A549 (cell line): ENCODE results near the gene ZNF264. TPM values are rescaled to one million over a fixed set of nuclear protein-coding genes. Genes with fewer than 3 reads are reported as not detected.
"Not testable (repeated sequence)": the region's sequence is repeated elsewhere in the genome, so short reads cannot be mapped to it uniquely, and the experiment has no call there.

Source experiments
- ATAC-seq, 2 experiments: fragments of 200-7000 bp in 1 of 2; fragments of >200 bp in 1 of 2; cut with Nextera tagmentation in 1 of 2; cut with Tn5 transposase in 1 of 2; 3 replicates each; pipeline versions ENCODE4 v1.8.0 to v1.9.1; 2018 to 2020; ENCODE audit warnings: mild to moderate bottlenecking in 1 of 2, moderate library complexity in 1 of 2
- CTCF ChIA-PET: fragments of 300-600 bp; sonication (Branson Sonifier 250); formaldehyde crosslinking; extraction: SDS; loops from one replicate; lab custom pipeline; 2021; ENCODE audit warnings: antibody characterized with exemption, inconsistent platforms; lab: Yijun Ruan, JAX
- POLR2A ChIA-PET: fragments of 350-600 bp; formaldehyde crosslinking; extraction: SDS; loops from one replicate; lab custom pipeline; 2021; ENCODE audit warnings: antibody characterized with exemption, inconsistent platforms; lab: Yijun Ruan, JAX
- DNase-seq, 2 experiments: peaks; one replicate each; pipeline versions ENCODE4 v3.0.0 to v3.0.0-alpha.2; 2011 to 2016; ENCODE audit warnings: low read depth in 1 of 2, low spot score in 1 of 2
- FAIRE-seq: peaks from 2 replicates; lab custom pipeline; 2011; peaks lifted over from hg19 to GRCh38; lab: Jason Lieb, UNC
- H3K27ac ChIP-seq, 2 experiments: fragments of >200 bp; sonication (Bioruptor Twin); formaldehyde crosslinking; 3 replicates each; pipeline ENCODE4 v1.5.1; 2016 to 2017
- H3K4me1 ChIP-seq: fragments of >200 bp; sonication (Bioruptor Twin); formaldehyde crosslinking; 3 replicates; pipeline ENCODE4 v1.6.1; 2016
- H3K4me2 ChIP-seq: fragments of >200 bp; sonication (Bioruptor Twin); formaldehyde crosslinking; 3 replicates; pipeline ENCODE4 v1.6.1; 2016
- H3K4me3 ChIP-seq: fragments of >200 bp; sonication (Bioruptor Twin); formaldehyde crosslinking; 3 replicates; pipeline ENCODE4 v1.5.1; 2016
- H3K9me3 ChIP-seq: fragments of >200 bp; sonication (Bioruptor Twin); formaldehyde crosslinking; 3 replicates; pipeline ENCODE4 v1.6.1; 2016
- BHLHE40 ChIP-seq: IDR thresholded peaks from 2 replicates; pipeline ENCODE4 v1.6.1; 2012; ENCODE audit warnings: low read depth, low read length, inconsistent platforms
- CEBPB ChIP-seq, 2 experiments: fragments of >200 bp in 1 of 2; sonication (Bioruptor Twin) in 1 of 2; formaldehyde crosslinking in 1 of 2; IDR thresholded peaks; 2 replicates each; pipeline ENCODE4 v1.6.1; 2012 to 2016
- ESRRA ChIP-seq: fragments of 150-350 bp; IDR thresholded peaks from 2 replicates; pipeline ENCODE4 v1.6.1; 2014; ENCODE audit warnings: mild to moderate bottlenecking, low read length, borderline replicate concordance
- JUN ChIP-seq, 2 experiments: fragments of >200 bp; sonication (Bioruptor Twin); formaldehyde crosslinking; IDR thresholded peaks; 2 replicates in 1 of 2; 3 replicates in 1 of 2; pipeline ENCODE4 v1.6.1; 2016 to 2017
- JUNB ChIP-seq: fragments of >200 bp; sonication (Bioruptor Twin); formaldehyde crosslinking; IDR thresholded peaks from 2 replicates; pipeline ENCODE4 v1.6.1; 2016
- KDM1A ChIP-seq: fragments of 200-600 bp; sonication (generic); IDR thresholded peaks from 2 replicates; pipeline ENCODE4 v1.6.1; 2016; ENCODE audit warnings: low read depth, mild to moderate bottlenecking
- MAFK ChIP-seq: fragments of 450-650 bp; IDR thresholded peaks from 2 replicates; pipeline ENCODE4 v1.6.1; 2014; ENCODE audit not compliant: partially characterized antibody
- POLR2AphosphoS2 ChIP-seq: conservative IDR thresholded peaks from 2 replicates; pipeline ENCODE4 v1.6.1; 2012; ENCODE audit warnings: low read length, improper control_type of control experiment, inconsistent platforms
- RAD21 ChIP-seq, 2 experiments: fragments of >200 bp in 1 of 2; sonication (Bioruptor Twin) in 1 of 2; formaldehyde crosslinking in 1 of 2; IDR thresholded peaks in 1 of 2; conservative IDR thresholded peaks in 1 of 2; 2 replicates in 1 of 2; 3 replicates in 1 of 2; pipeline ENCODE4 v1.6.1; 2012 to 2018; ENCODE audit warnings: inconsistent platforms in 1 of 2
- RFX5 ChIP-seq: fragments of 450-650 bp; IDR thresholded peaks from 2 replicates; pipeline ENCODE4 v1.7.1; 2014; ENCODE audit warnings: antibody characterized with exemption, mild to moderate bottlenecking, moderate library complexity
- WGBS: methylation state at CpG from one replicate; pipeline ENCODE4 v1.1.6; 2017; ENCODE audit errors: missing lambda C conversion rate; 5-methylcytosine and 5-hydroxymethylcytosine counted together
- polyA plus RNA-seq, 4 experiments: library from polyadenylated mRNA; depleted of rRNA in 3 of 4; stranded (reverse); fragments of >200 nt; fragmentation: RNase III in 1 of 4; extraction: RNeasy Plus Mini Kit Qiagen cat#74134 plus additional on column Dnase treatment in 1 of 4; gene quantifications; 2 replicates in 3 of 4; 3 replicates in 1 of 4; pipeline ENCODE4 v1.2.3, GENCODE V29; 2011 to 2017
- TF ChIP-seq, protein P1 (sequence below): IDR thresholded peaks from 2 replicates; pipeline ENCODE4 v1.6.1; 2012
- TF ChIP-seq, protein P2 (sequence below): fragments of >200 bp; sonication (Bioruptor Twin); formaldehyde crosslinking; IDR thresholded peaks from 3 replicates; pipeline ENCODE4 v1.5.1; 2016
- TF ChIP-seq, protein P3 (sequence below): IDR thresholded peaks from 2 replicates; pipeline ENCODE4 v1.6.1; 2012; ENCODE audit warnings: low read depth, borderline replicate concordance
- TF ChIP-seq, protein P4 (sequence below): fragments of 150-350 bp; IDR thresholded peaks from 2 replicates; pipeline ENCODE4 v1.6.1; 2014; ENCODE audit warnings: low read depth, mild to moderate bottlenecking, low read length
- TF ChIP-seq, protein P5 (sequence below): fragments of >200 bp; sonication (Bioruptor Twin); formaldehyde crosslinking; IDR thresholded peaks from 3 replicates; pipeline ENCODE4 v1.6.1; 2016

ZNF264 gene
- polyA plus RNA-seq, 2 of the 4 experiments (the other 2 are of a cell fraction), result 3.4 to 9.1 TPM

DNA sequence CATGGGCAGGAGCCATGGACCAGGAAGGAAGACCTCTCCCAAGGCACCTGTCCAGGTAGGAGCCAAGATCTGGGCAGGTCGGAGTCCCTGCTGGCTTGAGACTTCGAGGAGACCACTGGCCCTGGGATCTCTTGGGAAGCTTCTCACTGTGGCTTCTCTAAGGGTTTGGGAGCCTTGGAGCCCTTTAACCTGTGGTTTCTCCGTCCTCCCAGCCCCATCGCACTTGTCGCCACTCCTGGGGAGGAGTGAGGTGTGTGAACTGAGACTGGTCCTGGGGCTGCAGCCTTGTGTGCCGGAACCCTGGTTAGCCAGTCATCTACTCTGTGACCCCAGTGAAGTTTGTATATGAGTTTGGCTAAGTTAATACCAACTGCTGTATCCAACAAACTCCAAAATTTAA is 57.3 kb downstream of the ZNF264 start:
- ATAC-seq, result no peak
- Histone ChIP-seq H3K4me2 (no peak overlapping the region), H3K4me1 (no peaks in the 10 kb centered on the region), H3K27ac (no peak overlapping the region), H3K9me3 (peaks cover 74% of the 10 kb centered on the region), H3K4me3 (no peak overlapping the region)
- FAIRE-seq, result no peak
- 88% methylated on average over 6 of the region's 6 CpGs for WGBS
- no peak for DNase-seq
- CTCF ChIA-PET, result no interaction called here
- TF ChIP-seq JUN (IDR thresholded peaks at IDR 0.05), result no peak
- TF ChIP-seq POLR2AphosphoS2, result no peak
- no peak for TF ChIP-seq KDM1A
- no peak for TF ChIP-seq CEBPB (IDR thresholded peaks at IDR 0.05)
- no peak for TF ChIP-seq RAD21 (conservative IDR thresholded peaks at IDR 0.05 in 1 of 2, IDR thresholded peaks at IDR 0.05 in 1 of 2)
- POLR2A ChIA-PET, result no interaction called here

DNA sequence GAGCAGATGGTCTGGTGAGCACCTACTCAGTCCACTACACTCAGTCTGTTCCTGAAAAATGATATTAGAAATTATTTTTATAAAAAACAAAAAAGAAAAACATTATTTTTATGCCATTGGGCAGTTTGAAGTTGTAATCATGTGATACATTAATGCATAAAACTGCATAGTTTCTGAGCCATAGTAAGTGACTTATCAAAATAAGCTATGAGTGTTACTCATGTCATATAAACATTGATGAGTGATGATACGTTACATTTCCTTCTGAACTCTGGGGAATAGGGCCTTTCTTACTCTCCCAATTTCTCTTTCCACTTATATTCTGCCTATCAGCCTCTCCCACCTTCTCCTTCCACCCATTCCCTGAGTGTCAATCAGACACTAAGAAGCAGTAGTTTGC is 58.0 kb downstream of the ZNF264 start:
- Histone ChIP-seq H3K27ac (no peak overlapping the region), H3K9me3 (peaks cover 77% of the 10 kb centered on the region), H3K4me1 (no peaks in the 10 kb centered on the region), H3K4me3 (no peak overlapping the region), H3K4me2 (no peak overlapping the region)
- DNase-seq (no peak), FAIRE-seq (no peak), ATAC-seq (no peak)
- CTCF ChIA-PET, result no interaction called here
- WGBS, result 90% methylated on average over 1 of the region's 1 CpG
- POLR2A ChIA-PET, result no interaction called here
- no peak for TF ChIP-seq JUNB
- TF ChIP-seq, protein P1, sequence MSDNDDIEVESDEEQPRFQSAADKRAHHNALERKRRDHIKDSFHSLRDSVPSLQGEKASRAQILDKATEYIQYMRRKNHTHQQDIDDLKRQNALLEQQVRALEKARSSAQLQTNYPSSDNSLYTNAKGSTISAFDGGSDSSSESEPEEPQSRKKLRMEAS, result no peak
- TF ChIP-seq ESRRA, result no peak
- TF ChIP-seq, protein P2, sequence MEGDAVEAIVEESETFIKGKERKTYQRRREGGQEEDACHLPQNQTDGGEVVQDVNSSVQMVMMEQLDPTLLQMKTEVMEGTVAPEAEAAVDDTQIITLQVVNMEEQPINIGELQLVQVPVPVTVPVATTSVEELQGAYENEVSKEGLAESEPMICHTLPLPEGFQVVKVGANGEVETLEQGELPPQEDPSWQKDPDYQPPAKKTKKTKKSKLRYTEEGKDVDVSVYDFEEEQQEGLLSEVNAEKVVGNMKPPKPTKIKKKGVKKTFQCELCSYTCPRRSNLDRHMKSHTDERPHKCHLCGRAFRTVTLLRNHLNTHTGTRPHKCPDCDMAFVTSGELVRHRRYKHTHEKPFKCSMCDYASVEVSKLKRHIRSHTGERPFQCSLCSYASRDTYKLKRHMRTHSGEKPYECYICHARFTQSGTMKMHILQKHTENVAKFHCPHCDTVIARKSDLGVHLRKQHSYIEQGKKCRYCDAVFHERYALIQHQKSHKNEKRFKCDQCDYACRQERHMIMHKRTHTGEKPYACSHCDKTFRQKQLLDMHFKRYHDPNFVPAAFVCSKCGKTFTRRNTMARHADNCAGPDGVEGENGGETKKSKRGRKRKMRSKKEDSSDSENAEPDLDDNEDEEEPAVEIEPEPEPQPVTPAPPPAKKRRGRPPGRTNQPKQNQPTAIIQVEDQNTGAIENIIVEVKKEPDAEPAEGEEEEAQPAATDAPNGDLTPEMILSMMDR, result no peak
- TF ChIP-seq, protein P3, sequence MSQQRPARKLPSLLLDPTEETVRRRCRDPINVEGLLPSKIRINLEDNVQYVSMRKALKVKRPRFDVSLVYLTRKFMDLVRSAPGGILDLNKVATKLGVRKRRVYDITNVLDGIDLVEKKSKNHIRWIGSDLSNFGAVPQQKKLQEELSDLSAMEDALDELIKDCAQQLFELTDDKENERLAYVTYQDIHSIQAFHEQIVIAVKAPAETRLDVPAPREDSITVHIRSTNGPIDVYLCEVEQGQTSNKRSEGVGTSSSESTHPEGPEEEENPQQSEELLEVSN, result no peak
- TF ChIP-seq BHLHE40, result no peak
- no peak for TF ChIP-seq RFX5
- TF ChIP-seq, protein P4, sequence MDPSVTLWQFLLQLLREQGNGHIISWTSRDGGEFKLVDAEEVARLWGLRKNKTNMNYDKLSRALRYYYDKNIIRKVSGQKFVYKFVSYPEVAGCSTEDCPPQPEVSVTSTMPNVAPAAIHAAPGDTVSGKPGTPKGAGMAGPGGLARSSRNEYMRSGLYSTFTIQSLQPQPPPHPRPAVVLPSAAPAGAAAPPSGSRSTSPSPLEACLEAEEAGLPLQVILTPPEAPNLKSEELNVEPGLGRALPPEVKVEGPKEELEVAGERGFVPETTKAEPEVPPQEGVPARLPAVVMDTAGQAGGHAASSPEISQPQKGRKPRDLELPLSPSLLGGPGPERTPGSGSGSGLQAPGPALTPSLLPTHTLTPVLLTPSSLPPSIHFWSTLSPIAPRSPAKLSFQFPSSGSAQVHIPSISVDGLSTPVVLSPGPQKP, result no peak
- TF ChIP-seq CEBPB (IDR thresholded peaks at IDR 0.05), result no peak
- TF ChIP-seq, protein P5, sequence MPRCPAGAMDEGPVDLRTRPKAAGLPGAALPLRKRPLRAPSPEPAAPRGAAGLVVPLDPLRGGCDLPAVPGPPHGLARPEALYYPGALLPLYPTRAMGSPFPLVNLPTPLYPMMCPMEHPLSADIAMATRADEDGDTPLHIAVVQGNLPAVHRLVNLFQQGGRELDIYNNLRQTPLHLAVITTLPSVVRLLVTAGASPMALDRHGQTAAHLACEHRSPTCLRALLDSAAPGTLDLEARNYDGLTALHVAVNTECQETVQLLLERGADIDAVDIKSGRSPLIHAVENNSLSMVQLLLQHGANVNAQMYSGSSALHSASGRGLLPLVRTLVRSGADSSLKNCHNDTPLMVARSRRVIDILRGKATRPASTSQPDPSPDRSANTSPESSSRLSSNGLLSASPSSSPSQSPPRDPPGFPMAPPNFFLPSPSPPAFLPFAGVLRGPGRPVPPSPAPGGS, result no peak

DNA sequence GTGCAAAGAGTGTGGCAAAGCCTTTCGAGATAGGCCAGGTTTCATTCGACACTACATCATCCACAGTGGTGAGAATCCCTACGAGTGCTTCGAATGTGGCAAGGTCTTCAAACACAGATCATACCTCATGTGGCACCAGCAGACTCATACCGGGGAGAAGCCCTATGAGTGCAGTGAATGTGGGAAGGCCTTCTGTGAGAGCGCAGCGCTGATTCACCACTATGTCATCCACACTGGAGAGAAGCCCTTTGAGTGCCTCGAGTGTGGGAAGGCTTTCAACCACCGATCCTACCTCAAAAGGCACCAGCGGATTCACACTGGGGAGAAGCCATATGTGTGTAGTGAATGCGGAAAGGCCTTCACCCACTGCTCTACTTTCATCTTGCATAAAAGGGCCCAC is 62.5 kb downstream of the ZNF264 start:
- H3K9me3 ChIP-seq, result peaks cover 91% of the 10 kb centered on the region
- DNase-seq, H3K4me3 ChIP-seq, ATAC-seq, CTCF ChIA-PET, H3K4me2 ChIP-seq, H3K4me1 ChIP-seq, FAIRE-seq, H3K27ac ChIP-seq, POLR2A ChIA-PET: not testable (repeated sequence)
- 93% methylated on average over 11 of the region's 11 CpGs for WGBS

DNA sequence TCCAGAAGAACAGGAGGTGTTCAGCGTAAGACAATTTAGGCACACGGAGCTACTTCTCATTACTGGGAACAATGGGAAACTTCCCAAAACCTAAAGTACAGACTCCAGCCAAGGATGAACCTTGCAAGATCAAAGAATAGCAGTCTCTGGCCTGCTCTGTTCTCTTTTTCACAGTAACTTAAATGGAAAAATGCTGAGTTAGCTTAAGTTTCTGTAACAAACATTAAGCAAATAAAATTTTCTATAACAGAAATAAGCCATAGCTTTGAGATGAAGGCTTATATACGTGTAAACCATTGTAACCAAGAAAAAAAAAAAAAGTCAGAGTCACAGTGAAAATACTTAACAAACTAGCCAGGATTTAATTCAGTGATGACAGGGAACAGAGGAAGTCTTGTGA is 70.7 kb downstream of the ZNF264 start:
- FAIRE-seq, result no peak
- Histone ChIP-seq H3K27ac (no peak overlapping the region), H3K4me2 (no peak overlapping the region), H3K4me1 (no peaks in the 10 kb centered on the region), H3K4me3 (no peak overlapping the region), H3K9me3 (peaks cover 86% of the 10 kb centered on the region)
- POLR2A ChIA-PET, result no interaction called here
- DNase-seq, result no peak
- no peak for ATAC-seq
- TF ChIP-seq MAFK, result peak; percentile 89
- TF ChIP-seq, protein P2, result no peak
- TF ChIP-seq, all 56 proteins: peak for 1
- WGBS, result 93% methylated on average over 3 of the region's 3 CpGs
- CTCF ChIA-PET, result interaction anchor here (0.8 kb wide), 1 partner anchor 102 kb away, joined by 3 read pairs; the partner anchor contains the start of genes TRAPPC2B and ZNF547
